ENCODE data around the gene RRP1.
A peak's percentile ranks its signal among the peaks of the same experiment; 100 is the strongest.

Gene RRP1

DNA sequence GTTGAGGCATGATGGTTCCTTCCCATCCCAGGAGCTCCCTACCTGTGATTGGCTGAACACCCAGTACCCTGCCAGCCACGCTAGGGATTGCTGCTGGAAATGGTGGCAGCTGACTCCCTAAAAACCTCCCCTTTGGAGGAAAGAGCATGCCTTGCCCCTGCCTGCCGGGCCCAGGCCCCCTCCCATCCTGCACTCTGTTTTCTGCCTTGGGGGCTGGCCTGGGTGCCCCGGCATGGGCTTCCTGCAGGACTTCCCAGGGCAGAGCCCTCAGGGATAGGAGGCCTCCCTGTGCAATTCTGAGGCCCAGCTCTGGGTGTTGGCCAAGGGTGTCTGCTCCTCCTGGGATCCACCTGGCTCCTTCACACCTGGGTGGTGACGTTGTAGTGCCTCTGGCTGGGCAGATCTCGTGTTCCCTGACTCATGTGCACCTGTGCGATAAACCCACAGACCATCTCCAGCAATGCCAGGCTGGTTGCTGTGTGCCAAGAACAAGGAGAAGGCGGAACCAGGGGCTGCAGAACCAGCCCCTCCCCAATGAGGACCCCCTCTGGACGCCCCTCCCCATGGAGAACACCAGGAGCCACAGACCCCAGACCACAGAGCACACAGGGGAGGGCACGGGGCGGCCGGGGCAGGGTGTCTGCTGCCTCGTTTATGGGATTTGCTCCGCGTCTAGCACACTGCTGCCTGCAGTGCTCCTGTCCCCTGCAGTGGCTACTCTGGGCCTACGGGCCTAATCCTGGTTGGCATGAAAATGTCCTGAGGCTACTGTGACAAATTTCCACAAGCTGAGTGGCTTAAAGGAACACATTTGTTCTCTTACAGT is 26.9 kb upstream of the RRP1 start:
- Mint-ChIP-seq H3K27ac (no peak overlapping the region), H3K9me3 (no peaks in the 10 kb centered on the region), H3K4me1 (peaks cover 29% of the 10 kb centered on the region), H3K36me3 (ENCODE audit: low read depth) (peaks cover 7% of the 10 kb centered on the region), H3K4me3 (no peak overlapping the region), H3K27me3 (ENCODE audit: low read depth, poor library complexity) (no peaks in the 10 kb centered on the region)
- no peak for TF ChIP-seq CTCF (IDR thresholded peaks at IDR 0.05)
- no peak for DNase-seq

DNA sequence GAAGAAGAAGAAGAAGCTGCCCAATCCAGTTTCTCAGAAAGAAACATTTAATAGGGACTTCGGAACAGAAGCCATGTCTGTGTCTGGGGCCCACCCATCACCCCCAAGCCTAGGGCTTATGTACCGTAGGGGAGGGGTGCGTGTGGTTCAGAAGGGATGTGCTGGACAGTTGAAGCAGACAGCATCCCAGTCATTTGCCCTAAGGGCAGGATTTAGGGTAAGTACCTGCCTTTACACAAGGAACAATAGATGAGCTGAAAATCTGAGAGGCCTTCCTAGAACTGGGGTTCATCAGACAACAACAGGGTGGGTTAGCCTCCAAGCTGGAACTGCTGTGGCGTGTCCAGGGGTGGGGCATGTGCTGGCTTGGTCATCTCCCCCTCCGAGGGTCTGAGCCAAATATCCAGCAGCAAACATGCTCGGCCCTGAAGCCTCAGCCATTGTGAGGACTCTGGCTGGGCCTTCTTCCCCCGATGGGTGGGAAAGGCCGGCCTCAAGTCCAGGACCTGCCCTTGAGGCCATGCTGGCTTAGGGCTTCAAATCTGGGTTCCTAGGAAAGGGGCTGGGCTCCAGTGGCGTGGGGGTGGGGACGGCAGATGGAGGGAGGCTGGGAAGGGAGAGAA is 25.4 kb upstream of the RRP1 start:
- H3K27me3 Mint-ChIP-seq (ENCODE audit: low read depth, poor library complexity) = no peaks in the 10 kb centered on the region
- H3K9me3 Mint-ChIP-seq = no peaks in the 10 kb centered on the region
- no peak for TF ChIP-seq CTCF (IDR thresholded peaks at IDR 0.05)
- no peak overlapping the region for H3K27ac Mint-ChIP-seq
- H3K36me3 Mint-ChIP-seq (ENCODE audit: low read depth) = peaks cover 7% of the 10 kb centered on the region
- H3K4me3 Mint-ChIP-seq = no peak overlapping the region
- DNase-seq = no peak
- peaks cover 29% of the 10 kb centered on the region for H3K4me1 Mint-ChIP-seq

- Mint-ChIP-seq H3K27me3 (ENCODE audit: low read depth, poor library complexity) (no peaks in the 10 kb centered on the region), H3K27ac (peak overlapping the region; percentile 57), H3K4me1 (peaks cover 31% of the 10 kb centered on the region), H3K9me3 (no peaks in the 10 kb centered on the region), H3K4me3 (no peak overlapping the region), H3K36me3 (ENCODE audit: low read depth) (peaks cover 7% of the 10 kb centered on the region)
- no peak for TF ChIP-seq CTCF (IDR thresholded peaks at IDR 0.05)
- no peak for DNase-seq
These were observed 24.5 kb upstream of the RRP1 start for GRCh38 chr21:43764576-43765495.

DNA sequence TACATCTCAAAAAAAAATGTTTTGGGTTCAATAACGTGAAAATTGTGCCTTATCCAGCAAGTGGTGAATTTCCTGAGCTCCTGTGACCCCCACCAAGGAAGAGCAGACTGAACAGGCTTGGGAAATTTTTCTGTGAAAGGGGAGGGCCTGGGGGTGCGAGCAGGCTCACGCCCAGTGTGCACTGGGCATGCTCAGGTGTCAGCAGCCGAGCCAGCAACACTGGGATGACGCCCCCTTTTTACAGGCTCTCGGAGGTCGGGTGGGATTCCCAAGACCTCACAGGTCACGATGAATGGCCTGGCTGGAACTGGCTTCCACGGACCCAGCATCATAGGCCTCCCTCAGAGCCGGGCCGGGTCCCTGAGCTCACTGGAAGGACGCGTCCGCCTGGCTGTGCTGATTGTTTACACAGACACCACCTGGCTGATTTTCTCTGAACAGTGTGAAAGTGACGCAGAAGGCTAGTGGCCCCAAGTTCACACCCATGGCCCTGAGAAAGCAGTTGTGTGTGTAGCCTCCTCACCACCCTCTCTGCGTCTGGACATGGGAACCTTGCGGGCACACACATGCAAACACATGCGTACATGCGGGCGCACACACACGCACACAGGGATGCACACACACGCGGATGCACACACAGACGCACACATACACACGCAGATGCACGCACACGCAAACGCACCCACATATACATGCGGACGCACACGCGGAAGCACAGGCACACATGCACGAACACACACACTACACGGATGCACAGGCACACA is 22.5 kb upstream of the RRP1 start:
- H3K4me1 Mint-ChIP-seq = peaks cover 43% of the 10 kb centered on the region
- no peaks in the 10 kb centered on the region for H3K27me3 Mint-ChIP-seq (ENCODE audit: low read depth, poor library complexity)
- no peak for TF ChIP-seq CTCF (IDR thresholded peaks at IDR 0.05)
- peaks cover 12% of the 10 kb centered on the region for H3K36me3 Mint-ChIP-seq (ENCODE audit: low read depth)
- peak overlapping the region; percentile 87 for H3K27ac Mint-ChIP-seq
- H3K9me3 Mint-ChIP-seq = no peaks in the 10 kb centered on the region
- H3K4me3 Mint-ChIP-seq = no peak overlapping the region
- DNase-seq = no peak

- Mint-ChIP-seq H3K4me1 (peaks cover 46% of the 10 kb centered on the region), H3K27me3 (ENCODE audit: low read depth, poor library complexity) (no peaks in the 10 kb centered on the region), H3K4me3 (no peak overlapping the region), H3K27ac (peak overlapping the region; percentile 89), H3K36me3 (ENCODE audit: low read depth) (peaks cover 12% of the 10 kb centered on the region), H3K9me3 (no peaks in the 10 kb centered on the region)
- DNase-seq = no peak
- TF ChIP-seq CTCF (IDR thresholded peaks at IDR 0.05) = no peak
These were observed 21.8 kb upstream of the RRP1 start for GRCh38 chr21:43767498-43767983.

Data from nephron progenitor cell (in vitro differentiated cells).